Thyroid gland (tissue), 4 donors: ENCODE results near the gene PDE8B. TPM values are rescaled to one million over a fixed set of nuclear protein-coding genes. Genes with fewer than 3 reads are reported as not detected.

Source experiments
- DNase-seq, 2 donors: peaks; one replicate each; pipeline ENCODE4 v3.0.0-alpha.2; 2019
- H3K27ac ChIP-seq, 3 donors: fragments of 200-600 bp; sonication (generic); 1 replicate in 2 of 3; 2 replicates in 1 of 3; pipeline ENCODE4 v1.5.1; 2016 to 2019; ENCODE audit warnings: mild to moderate bottlenecking in 1 of 3, moderate library complexity in 1 of 3
- H3K27me3 ChIP-seq: fragments of 200-600 bp; sonication (generic); one replicate; pipeline ENCODE4 v1.5.1; 2019
- H3K36me3 ChIP-seq, 2 donors: fragments of 200-600 bp; sonication (generic); one replicate each; pipeline ENCODE4 v1.5.1; 2016 to 2019
- H3K4me1 ChIP-seq, 2 donors: fragments of 200-600 bp; sonication (generic); one replicate each; pipeline ENCODE4 v1.5.1; 2017 to 2019
- H3K4me3 ChIP-seq, 3 donors: fragments of 200-600 bp; sonication (generic); replicated peaks in 1 of 3; 1 replicate in 2 of 3; 2 replicates in 1 of 3; pipeline ENCODE4 v1.5.1; 2016; ENCODE audit warnings: mild to moderate bottlenecking in 1 of 3
- H3K9me3 ChIP-seq: fragments of 200-600 bp; sonication (generic); one replicate; pipeline ENCODE4 v1.5.1; 2017
- POLR2A ChIP-seq, 2 donors: fragments of 450-650 bp; IDR thresholded peaks; one replicate each; pipeline ENCODE4 v1.6.1; 2017; ENCODE audit warnings: antibody characterized with exemption in 2 of 2, mild to moderate bottlenecking in 2 of 2, moderate library complexity in 1 of 2
- WGBS, 2 donors: methylation state at CpG; one replicate each; pipeline ENCODE4 v1.1.5; 2017; 5-methylcytosine and 5-hydroxymethylcytosine counted together
- intact Hi-C: fragments of 100-400 bp; cut with DNase I; formaldehyde crosslinking; loops from one replicate; pipeline ENCODE4 v1.15.1; 2023
- total RNA-seq, 4 donors: library from RNA; depleted of rRNA; stranded (reverse); fragments of >200 nt; gene quantifications; one replicate each; pipeline ENCODE4 v1.2.3, GENCODE V29; 2016
- TF ChIP-seq, protein P1 (sequence below), 6 experiments: fragments of 200-600 bp in 3 of 6; fragments of 450-650 bp in 3 of 6; sonication (generic) in 3 of 6; IDR thresholded peaks; one replicate each; pipeline ENCODE4 v1.5.1; 2016 to 2019; ENCODE audit warnings: antibody characterized with exemption in 6 of 6, mild to moderate bottlenecking in 2 of 6, inconsistent platforms in 1 of 6, moderate library complexity in 1 of 6

The PDE8B gene
- total RNA-seq, 4 donors from 2014 or later, result 113 to 279 (median 218) TPM

DNA sequence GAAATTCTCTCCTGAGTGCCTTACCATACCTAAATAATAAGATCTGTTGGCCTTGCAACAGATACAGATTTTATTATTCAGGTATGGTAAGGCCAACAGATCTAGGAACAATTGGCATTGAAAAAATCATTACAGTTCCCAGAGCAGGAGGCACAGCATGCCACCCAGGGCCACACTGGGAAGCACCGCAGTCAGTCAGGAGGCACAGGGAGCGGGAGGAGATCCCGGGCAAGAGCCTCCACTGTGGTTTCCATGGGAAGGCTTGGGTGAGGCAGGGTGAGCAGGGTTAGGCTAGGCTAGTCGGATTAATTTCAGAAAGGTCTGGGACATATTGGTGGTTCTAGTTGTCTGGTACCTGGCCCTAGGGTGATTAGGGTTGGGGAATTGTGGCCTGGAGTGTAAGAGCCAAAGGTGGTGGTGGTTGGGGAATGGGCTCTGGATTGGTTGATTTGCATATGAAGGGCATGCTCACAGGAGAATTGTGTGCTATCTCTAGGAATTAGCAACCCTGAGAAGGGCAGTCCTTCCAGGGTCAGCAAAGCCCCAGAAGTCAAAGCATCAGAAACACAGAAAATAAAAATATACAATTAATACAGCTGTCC lies 111.4 kb downstream of the PDE8B start:
- WGBS, 2 donors, result 92 to 97% methylated on average over 4 of the region's 4 CpGs
- no peak for DNase-seq

DNA sequence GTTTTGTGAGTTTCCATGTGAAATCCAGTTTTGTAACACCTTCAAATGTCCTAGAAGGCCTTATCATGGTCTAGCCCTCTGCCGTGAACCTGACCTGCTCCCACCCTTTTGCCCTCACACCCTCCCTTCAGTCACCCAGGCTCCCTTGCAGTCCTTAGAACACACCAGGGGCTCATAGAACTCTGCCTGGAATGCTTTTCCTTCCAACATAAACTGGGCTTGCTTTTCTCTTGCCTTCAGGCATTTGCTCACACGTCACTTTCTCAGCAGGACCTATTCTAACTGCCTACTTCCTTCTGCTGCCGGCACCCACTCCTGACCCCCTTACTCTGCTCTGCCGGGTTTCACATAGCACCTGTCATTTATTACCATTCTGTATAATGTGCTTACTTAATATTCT lies 111.9 kb downstream of the PDE8B start:
- Histone ChIP-seq H3K4me3 (no peak overlapping the region), H3K4me1 (peaks cover 13 to 19% of the 10 kb centered on the region in 2 donors), H3K9me3 (no peaks in the 10 kb centered on the region), H3K27me3 (no peaks in the 10 kb centered on the region), H3K36me3 (no peaks in the 10 kb centered on the region), H3K27ac (peak overlapping the region in 1 of 3 donors; percentile 65)
- no peak for DNase-seq
- WGBS, 2 donors, result 65 to 74% methylated on average over 4 of the region's 4 CpGs
- TF ChIP-seq, protein P1, sequence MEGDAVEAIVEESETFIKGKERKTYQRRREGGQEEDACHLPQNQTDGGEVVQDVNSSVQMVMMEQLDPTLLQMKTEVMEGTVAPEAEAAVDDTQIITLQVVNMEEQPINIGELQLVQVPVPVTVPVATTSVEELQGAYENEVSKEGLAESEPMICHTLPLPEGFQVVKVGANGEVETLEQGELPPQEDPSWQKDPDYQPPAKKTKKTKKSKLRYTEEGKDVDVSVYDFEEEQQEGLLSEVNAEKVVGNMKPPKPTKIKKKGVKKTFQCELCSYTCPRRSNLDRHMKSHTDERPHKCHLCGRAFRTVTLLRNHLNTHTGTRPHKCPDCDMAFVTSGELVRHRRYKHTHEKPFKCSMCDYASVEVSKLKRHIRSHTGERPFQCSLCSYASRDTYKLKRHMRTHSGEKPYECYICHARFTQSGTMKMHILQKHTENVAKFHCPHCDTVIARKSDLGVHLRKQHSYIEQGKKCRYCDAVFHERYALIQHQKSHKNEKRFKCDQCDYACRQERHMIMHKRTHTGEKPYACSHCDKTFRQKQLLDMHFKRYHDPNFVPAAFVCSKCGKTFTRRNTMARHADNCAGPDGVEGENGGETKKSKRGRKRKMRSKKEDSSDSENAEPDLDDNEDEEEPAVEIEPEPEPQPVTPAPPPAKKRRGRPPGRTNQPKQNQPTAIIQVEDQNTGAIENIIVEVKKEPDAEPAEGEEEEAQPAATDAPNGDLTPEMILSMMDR (IDR thresholded peaks at IDR 0.05), result no peak
- TF ChIP-seq POLR2A (IDR thresholded peaks at IDR 0.05), result no peak
- intact Hi-C loops, result no loop called here

More for the DNA sequence above, 111.4 kb downstream of the PDE8B start:
- TF ChIP-seq, protein P1 (IDR thresholded peaks at IDR 0.05), result no peak
- TF ChIP-seq POLR2A (IDR thresholded peaks at IDR 0.05), result no peak
- Histone ChIP-seq H3K27me3 (no peaks in the 10 kb centered on the region), H3K36me3 (no peaks in the 10 kb centered on the region), H3K4me1 (peaks cover 13 to 16% of the 10 kb centered on the region in 2 donors), H3K27ac (peak overlapping the region in 1 of 3 donors; percentile 65), H3K4me3 (no peak overlapping the region), H3K9me3 (no peaks in the 10 kb centered on the region)
- intact Hi-C loops, result no loop called here

DNA sequence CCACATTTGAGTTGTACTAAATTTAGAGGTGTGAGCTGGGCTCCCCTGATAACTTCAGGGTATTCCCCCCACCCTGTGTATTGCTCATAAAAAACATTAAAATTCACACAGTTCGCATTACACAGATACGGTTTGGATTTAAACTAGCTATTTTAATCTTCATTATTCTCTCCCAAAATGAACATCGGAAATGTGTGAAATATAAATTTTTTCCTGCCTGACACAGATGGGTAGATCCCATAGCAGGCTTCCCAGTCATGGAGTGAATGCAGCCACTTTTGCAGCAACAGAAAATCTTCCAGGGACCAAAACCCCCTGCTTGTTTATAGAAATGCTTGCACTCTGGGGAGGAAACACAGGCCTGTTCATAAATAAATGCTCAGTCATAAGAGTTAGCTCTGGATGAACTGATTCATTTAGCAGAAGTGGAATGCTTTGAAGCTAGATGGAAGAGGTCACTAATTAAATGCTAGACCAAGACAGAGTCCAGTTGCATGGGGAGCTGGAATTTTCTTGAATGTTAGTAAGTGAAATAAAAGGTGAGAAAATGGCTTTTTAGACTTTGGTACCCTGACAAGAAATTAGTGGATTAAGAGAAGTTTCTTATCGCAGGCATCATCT lies 115.6 kb downstream of the PDE8B start:
- 89 to 94% methylated on average over 4 of the region's 4 CpGs for WGBS, 2 donors
- TF ChIP-seq, protein P1 (IDR thresholded peaks at IDR 0.05), result no peak
- TF ChIP-seq POLR2A (IDR thresholded peaks at IDR 0.05), result no peak
- H3K27me3 ChIP-seq, result no peaks in the 10 kb centered on the region

DNA sequence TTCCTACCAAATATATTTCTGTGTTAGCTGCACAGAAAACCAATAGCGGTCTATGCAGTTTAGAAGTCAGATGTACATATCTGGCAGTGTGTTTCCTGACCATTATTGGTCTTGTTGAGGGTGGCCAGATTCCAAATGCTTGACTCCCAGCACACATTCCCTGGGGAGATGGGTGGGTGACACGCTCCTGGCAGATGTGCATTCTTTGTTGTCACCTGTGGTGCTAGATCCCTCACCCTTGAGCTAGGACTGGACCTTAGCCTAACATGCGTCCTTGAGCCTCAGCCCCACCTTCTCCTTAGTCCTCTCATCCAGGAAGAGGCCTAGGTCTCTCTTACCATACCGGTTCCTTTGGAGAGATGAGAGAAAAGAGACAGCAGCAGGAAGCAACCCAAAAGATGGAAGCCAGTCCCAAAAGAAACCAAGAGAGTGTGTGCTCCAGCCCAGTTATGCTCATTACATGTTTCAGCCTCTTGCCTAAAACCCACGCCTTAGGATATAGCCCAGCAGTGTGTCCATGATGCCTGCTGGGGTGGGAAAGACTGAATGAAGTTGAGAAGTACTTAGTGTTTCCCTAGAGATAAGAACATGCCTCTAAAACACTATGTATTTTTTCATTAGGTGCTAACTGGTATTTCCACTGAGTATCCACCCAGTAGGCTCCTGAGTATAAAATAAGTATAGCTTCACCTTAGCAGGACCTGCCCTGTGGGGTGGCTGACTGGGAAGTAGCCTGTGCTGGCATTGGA lies 116.7 kb downstream of the PDE8B start:
- Histone ChIP-seq H3K36me3 (no peaks in the 10 kb centered on the region), H3K4me1 (peaks cover 34 to 53% of the 10 kb centered on the region in 2 donors), H3K4me3 (no peak overlapping the region), H3K27me3 (no peaks in the 10 kb centered on the region), H3K9me3 (no peaks in the 10 kb centered on the region), H3K27ac (peak overlapping the region in 2 of 3 donors; percentile 51 to 62)
- DNase-seq, result no peak
- TF ChIP-seq, protein P1 (IDR thresholded peaks at IDR 0.05), result no peak
- TF ChIP-seq POLR2A (IDR thresholded peaks at IDR 0.05), result no peak
- intact Hi-C loops, result no loop called here
- 84 to 94% methylated on average over 5 of the region's 5 CpGs for WGBS, 2 donors

More for the DNA sequence above, 115.6 kb downstream of the PDE8B start:
- H3K4me1 ChIP-seq, result peaks cover 38 to 44% of the 10 kb centered on the region in 2 donors
- intact Hi-C loops, result no loop called here
- no peaks in the 10 kb centered on the region for H3K9me3 ChIP-seq
- no peaks in the 10 kb centered on the region for H3K36me3 ChIP-seq
- no peak for DNase-seq
- H3K4me3 ChIP-seq, result no peak overlapping the region
- H3K27ac ChIP-seq, result peak overlapping the region in 1 of 3 donors; percentile 62
